ENCODE measurements around the gene VPS16. TPM values are rescaled to one million over a fixed set of nuclear protein-coding genes. Genes with fewer than 3 reads are reported as not detected.

Gene VPS16
- 35.1 and 39.1 TPM in 2 replicates for total RNA-seq

DNA sequence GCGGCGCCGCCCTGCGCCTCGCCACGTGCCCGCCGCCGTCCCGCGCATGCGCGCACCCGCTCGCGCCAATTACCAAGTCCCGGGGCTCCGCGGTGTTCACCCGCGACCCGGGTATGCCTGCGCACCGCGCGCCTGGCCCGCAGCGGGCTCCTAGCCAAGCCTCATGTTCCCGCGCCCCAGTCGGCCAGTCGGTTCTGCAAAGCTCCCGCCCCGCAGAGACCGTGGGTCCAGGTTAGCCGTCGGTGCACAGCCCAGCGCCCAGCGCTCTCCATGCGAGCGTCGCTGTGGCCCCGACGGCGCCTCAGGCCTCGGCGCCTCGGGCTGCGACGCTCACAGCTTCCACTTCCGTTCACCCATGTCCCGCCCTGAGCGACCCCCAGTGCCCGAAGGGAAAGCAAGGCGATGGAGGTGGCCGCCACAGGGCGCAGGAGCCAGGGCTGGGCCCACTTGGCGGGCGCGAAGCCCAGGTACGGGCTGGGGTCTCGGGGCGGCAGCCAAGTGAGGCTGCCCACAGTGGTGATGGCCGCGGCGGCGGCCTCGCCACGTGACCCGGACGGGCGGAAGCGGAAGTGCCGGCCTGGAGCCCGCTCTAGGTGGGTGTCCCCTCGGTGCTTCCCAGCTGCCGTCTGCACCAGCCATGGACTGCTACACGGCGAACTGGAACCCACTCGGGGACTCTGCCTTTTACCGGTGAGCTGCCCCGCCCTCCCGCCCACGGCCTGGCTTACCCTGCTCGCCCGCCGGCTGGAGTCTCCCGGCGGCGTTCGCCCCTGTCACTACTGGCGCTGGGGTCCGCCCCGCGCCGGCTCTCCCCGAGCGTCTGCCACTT, at the start of gene VPS16, which contains the start of gene PCED1A:
TSS of gene VPS16 (plus strand) at position 608 of the 829 bp plus-strand sequence. CDS start at position 638, 30 bp downstream.
TSS of gene PCED1A (minus strand) at position 518 of the 829 bp plus-strand sequence. CDS start 743 bp downstream, outside the sequence.
- peak; percentile 89 to 92 for DNase-seq (ENCODE audit: low read depth in 2 of 2)

DNA sequence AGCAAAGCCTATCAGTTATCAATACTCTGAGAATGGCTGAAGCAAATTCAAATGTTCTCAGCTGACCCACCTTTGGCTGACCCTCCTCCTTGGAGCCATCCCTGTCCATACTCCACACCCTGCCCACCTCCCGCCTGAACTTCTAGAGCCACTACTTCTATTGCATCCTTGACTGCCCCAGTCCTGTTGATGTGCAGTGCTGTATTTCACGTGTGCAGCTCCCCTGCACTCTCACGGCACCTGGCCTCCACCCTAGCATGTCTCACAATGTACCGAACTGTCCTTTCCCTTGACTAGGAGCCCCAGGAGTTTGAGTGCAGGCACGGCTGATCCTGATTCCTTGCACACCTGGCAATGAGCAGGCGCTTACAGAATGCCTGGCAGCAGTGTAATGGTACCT, 47.1 kb upstream of the VPS16 start:
- DNase-seq (ENCODE audit: low read depth in 2 of 2), result no peak

- no peak for DNase-seq (ENCODE audit: low read depth in 2 of 2)
These were observed 46.3 kb upstream of the VPS16 start for GRCh38 chr20:2794202-2794748.

- DNase-seq (ENCODE audit: low read depth in 2 of 2), result no peak
These were observed 45.6 kb upstream of the VPS16 start for GRCh38 chr20:2794866-2795447.

DNA sequence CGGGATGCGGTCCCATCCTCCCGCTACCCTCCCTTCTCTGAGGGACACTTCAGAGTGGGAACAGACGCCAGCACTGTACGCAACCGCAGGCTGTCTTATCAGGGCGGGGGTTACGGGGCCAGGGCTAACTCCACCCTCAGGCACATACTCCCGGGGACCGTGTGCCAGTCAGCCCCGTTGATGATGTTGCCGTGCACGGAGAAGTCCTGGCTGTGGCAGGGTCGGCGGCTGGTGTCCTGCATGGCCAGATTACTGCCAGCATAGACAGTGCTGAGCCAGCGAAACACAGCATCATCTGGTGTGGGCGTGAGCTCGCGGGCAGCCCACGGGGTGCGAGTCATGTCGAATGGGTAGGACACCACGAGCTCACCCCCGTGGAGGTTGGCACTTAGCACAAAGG, 45.1 kb upstream of the VPS16 start:
- no peak for DNase-seq (ENCODE audit: low read depth in 2 of 2)

- DNase-seq (ENCODE audit: low read depth in 2 of 2), result no peak
These were observed 44.4 kb upstream of the VPS16 start for GRCh38 chr20:2796011-2796660.

- DNase-seq (ENCODE audit: low read depth in 2 of 2), result no peak
These were observed 43.2 kb upstream of the VPS16 start for GRCh38 chr20:2797136-2797983.

DNA sequence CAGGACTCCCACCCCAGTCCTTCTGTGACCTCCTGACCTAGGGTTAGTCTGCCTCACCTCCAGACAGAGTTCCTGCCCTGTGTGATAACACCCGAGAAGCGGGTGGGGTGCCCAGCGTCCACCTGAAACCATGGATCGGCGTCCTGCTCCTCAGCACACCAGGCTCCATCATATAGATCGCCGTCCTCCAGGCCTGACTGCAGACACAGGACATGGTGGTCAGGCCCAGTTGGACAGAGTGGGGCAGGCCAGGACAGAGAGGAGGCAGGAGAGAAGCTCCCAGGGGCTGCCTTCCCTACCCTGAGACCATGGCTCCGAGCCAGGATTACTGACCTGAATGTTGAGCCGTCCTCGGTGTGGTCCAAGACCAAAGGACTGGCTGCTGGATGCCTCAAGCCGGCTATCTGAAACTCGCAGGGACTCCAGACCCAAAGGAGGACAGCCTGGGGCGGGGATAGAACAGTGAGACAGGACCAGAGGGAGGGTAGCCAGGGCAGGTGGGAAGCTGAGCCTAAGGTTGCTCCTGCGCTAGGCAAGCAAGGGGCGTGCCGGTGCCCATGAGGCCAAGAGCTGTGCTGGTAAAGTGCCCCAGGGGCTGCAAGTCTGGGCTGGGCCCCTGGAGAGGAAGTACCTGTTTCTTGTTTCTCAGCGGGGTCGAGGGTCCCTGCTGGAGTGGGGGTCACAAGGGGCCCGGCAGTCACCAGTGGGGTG, 42.3 kb upstream of the VPS16 start:
- no peak for DNase-seq (ENCODE audit: low read depth in 2 of 2)

- no peak for DNase-seq (ENCODE audit: low read depth in 2 of 2)
These were observed 41.7 kb upstream of the VPS16 start for GRCh38 chr20:2798814-2799213.

- no peak for DNase-seq (ENCODE audit: low read depth in 2 of 2)
These were observed 41.3 kb upstream of the VPS16 start for GRCh38 chr20:2799271-2799670.

GRCh38 chr20:2799688-2800520, 40.6 kb upstream of the VPS16 start:
- DNase-seq (ENCODE audit: low read depth in 2 of 2), result peak in 1 of 2 donors; percentile 22

DNA sequence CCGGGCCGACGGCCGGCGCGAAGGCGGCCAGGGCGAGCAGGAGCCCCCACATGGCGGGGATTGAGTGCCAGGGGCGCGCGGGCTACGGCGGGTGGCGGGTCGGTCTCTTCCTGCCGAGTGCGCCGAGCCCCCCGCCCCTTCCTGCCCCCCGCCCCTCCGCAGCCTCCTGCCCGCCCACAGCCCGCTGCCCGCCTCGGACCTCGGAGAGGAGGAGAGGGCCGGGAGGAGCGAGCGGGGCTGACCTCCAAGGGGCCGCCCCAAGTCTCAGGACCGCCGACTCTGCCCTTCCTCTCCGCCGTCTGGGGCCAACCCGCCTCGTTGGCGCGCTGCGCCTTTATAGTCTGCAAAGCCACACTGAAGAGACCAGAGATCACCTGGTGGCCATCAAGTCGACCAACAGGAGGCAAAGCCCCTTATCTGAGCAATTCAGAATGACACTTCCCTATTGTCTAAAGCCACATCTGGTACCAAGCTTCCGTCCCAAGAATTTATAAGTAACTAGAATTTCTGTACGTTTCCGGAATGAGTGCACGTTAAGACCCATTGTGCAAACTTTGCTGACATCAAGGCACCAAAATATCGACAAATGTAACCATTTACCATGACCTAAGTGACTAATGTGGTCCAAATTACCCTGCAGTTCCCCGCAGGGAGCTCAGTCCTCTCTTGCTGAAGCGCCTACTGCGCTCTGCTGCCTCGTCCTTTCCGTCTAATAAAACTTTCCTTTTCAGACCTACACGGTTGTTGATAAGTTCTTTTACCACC, 39.8 kb upstream of the VPS16 start, which contains the start of gene CPXM1:
TSS of gene CPXM1 (minus strand) at position 107 of the 765 bp plus-strand sequence. CDS start at position 52, 55 bp downstream.
- DNase-seq (ENCODE audit: low read depth in 2 of 2), result peak in 1 of 2 donors; percentile 32

GRCh38 chr20:2801286-2801728, 39.2 kb upstream of the VPS16 start:
- no peak for DNase-seq (ENCODE audit: low read depth in 2 of 2)

DNA sequence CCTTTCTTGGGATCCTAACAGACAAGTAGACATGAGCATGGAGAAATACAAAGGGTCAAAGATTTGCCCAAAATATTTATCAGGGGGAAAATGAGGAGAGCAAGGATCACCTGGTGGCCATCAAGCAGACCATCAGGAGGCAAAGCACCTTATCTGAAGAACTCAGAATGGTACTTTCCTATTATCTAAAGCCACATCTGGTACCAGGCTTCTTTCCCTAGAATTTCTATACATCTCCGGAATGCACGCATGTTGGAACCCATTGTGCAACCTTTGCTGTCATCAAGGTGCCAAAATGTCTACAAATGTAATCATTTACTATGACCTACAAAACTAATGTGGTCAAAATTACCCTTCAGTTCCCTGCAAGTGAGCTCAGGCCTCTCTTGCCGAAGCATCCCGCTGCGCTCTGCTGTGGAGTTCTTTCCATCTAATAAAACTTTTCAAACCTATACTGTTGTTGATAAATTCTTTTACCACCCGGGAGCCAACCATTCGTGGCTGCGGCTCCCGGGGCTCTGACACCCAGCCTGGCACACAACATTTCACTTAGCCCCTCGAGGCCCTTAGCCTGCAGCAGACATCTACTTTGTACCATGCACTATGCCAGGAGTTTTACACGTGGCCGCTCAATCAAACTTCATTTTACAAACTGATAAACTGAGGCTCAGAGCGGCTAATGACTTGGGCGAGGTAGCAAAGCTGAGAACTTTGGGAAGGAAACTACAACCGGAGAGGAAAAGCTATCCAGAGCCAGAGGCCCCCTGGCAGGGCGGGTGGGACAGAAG, 36.3 kb upstream of the VPS16 start:
- DNase-seq (ENCODE audit: low read depth in 2 of 2), result no peak

- no peak for DNase-seq (ENCODE audit: low read depth in 2 of 2)
These were observed 35.5 kb upstream of the VPS16 start for GRCh38 chr20:2804852-2805688.

DNA sequence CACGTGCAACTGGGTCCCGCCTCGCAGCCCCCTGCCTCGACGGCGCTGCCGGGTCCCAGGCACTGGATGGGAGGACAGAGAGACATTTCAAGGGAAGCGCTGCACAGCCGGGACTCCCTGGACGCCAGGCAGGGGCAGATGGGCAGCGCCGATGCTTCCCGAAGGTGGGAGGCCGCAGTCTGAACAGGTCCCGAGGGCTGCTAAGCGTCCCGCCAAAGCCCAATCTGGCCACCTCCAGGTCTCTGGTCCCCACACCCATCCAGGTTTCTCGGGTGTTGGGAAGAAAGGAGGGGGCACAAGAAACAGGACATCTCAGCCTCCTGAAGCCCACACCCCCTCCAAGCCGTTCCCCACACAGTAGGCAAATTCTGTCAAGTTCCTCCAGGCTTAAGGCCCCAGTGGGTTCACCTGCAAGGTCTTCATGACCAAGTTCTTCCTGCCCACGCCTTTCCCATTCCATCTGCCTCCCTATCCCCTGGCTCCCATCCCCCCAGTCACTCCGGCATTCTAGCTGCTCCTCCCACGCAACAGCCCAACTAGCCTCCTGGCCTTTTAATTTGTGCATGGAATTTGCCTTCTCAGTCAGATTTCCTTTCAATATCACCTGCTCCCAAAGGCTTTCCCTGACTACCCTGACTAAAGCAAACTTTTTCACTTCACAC, 34.7 kb upstream of the VPS16 start:
- no peak for DNase-seq (ENCODE audit: low read depth in 2 of 2)
